GM21367 (cell line): ENCODE data around the gene DRICH1.
"Not testable (repeated sequence)": the region's sequence is repeated elsewhere in the genome, so short reads cannot be mapped to it uniquely, and the experiment has no call there.

ENCODE experiments used
- ATAC-seq: cut with Tn5 transposase; IDR thresholded peaks from one replicate; pipeline ENCODE4 v1.9.1; 2021; ENCODE audit not compliant: unreplicated experiment

DRICH1 gene, protein sequence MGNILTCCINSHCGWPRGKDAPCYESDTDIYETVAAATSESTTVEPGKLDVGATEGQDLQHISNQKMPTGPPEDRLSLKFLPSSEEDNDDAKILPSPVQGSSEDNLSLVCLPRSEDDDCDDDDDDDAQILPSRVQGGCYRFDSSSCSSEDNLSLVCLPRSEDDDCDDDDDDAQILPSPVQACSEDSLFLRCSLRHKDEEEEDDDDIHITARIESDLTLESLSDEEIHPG

DNA sequence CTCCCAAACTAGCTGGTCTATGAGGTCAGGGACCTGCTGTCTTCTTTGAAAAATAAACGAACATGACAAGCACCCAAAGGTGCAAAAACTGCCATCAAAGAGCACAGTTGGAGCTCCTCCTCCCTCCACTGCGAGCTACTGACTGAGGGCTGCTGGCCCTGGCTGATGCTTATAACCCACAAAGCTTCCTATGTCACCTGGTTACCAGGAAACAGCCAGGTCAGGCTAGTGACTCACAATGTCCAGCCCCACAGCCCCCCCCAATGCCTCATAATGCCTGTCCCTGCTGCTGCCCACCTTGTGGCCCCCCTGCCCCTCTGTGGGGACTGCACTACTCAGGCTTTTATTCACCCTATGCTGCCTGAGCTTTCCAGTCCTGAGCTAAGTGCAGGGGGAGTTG, at the start of gene DRICH1:
DRICH1 (minus strand) TSS at position 144 of the 400 bp plus-strand sequence. CDS start 298 bp downstream, outside the sequence.
- ATAC-seq, result no peak

DNA sequence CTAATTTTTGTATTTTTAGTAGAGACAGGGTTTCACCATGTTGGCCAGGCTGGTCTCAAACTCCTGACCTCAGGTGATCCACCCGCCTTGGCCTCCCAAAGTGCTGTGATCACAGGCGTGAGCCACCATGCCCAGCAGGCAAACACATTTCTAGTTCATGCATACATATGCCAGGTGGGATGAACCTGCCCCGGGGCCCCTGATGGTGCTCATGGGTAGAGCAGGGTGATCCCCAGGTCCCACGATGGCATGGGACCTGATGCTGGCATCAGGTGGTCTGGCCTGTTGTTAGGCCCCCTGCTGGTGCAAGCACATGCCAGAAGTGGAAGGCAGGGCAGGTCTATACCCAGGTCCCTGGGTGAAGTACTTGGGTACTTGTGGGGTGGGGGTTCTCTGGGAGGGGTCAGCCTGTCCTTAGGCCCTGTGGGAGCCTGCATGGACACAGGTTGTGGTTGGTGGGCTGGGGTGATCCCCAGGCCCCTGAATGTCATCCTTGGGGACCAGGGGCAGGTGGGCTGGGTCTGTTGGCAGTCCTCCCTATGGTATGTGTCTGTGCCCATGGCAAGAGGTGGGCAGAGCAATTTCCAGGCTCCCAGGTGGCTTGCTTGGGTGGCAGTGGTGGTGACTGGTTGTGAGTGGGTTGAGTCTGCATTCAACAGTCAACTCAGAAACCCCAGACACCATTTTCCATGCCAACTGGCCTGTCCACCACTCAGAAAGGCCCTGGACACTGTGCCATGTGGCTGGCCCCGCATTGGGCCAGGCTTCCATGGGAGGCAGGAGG, 49.1 kb upstream of the DRICH1 start:
- ATAC-seq, result no peak

DNA sequence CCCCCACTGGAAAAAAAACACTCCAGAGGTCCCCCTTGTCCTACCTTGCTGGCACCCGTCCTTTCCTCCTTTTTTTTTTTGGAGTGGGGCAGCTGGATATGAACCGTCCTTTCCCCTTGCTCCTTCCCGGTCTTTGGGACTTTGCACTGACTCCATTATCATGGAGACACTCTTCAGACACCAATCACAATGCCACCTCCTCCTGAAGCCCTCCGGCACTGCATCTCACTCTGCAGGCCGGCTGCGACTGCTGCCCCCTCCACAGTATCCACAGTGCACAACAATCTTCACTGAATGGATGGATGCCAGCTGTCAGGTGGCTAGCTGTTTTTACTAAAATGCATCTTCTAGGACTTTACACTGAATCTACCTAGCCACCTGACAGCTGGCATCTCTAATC, 46.0 kb upstream of the DRICH1 start:
- ATAC-seq, result no peak

DNA sequence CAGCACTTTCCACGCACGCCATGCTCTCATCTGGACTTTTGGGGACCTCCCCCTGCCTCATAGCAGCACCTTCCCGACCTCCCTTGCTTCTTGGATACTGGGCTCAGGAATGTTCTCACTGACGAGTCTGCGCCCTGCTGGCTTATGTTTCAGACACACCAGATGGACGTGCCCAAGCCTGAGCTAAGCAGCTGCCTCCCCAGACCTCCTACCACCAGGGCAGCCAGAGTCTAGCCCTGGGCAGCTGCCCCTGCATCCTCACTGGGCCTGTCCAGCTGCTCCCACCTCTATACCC, 45.5 kb upstream of the DRICH1 start:
- no peak for ATAC-seq

DNA sequence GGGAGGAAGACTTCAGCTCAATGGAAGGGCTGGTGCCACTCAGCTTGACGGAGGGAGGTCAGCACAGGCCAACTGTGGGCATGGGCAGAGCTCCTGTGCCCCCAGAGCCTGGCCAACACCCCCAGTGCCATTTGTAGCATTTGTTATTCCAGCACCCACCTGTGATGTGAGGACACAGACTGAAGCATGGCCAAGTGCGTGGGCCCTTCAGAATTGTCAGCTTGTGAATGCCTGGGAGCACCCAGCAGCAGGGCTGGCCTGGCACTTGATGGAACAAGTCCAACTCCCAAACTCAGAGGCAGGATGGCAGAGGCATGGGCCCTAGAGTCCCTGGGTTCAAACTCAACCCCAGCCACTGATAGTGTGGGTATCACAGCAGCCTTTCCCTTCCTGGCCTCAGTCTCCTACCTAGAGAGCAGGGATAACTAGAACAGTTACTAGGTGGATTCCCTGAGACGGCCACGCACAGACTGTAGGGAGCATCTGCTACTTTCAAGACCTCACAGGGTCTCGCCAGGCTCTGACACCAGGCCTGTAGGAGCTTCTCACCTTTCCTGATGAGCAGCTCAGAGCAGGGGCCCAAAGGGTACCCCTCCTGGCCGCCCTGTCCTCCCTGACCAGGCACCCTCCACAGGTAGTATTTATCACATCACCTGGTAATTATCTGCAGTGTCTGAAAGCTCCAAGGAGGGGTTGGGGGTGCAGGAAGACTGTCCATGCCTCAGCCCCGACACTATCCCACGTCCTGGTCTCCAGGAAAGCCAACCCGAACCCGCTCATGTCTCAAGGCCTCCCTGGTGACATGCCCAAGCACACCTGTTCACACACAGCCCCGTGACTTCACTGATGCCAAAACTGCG, 45.0 kb upstream of the DRICH1 start:
- ATAC-seq, result not testable (repeated sequence)

DNA sequence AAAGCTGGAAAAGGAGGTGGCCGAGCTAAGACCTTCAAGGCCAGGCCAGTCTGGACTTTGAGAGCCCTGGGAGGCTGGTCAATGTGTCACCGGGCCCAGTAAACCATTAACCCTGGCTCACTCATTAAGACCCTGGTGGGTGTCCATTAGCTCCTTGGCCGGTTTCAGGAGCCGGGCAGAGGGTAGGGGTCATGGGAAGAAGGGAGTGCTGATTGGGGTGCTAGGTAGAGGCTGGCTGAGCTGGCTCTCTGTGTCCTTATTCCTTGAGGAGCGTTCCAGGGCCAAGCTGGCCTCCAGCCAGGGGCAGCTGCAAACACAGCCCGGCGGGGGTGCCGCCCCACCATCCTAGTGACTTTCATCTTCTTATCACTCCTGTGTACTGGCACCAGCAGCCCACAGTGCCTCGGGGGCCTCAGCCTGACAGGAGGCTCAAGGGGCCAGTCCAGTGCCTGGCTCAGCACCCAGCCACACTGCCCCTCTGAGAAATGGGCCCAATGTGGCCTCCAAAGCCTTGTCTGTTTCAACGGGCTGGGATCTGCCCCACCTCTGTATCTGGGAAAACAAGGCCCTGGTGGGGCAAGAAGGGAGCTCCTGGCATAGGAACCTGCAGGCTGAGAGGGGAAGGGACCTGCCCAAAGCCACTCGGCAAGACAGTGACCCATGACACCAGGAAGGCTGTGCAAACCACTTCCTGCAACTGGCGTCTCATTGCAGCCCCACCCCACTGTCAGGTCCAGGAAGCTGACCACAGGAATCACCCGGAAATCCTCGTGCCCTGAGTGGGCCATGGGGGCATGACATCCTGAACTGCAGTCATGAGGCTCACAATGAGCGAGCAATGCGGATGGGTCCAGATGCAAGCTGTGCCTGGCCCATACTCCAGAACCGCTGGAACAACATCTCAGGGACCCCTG, 43.6 kb upstream of the DRICH1 start:
- ATAC-seq, result no peak

DNA sequence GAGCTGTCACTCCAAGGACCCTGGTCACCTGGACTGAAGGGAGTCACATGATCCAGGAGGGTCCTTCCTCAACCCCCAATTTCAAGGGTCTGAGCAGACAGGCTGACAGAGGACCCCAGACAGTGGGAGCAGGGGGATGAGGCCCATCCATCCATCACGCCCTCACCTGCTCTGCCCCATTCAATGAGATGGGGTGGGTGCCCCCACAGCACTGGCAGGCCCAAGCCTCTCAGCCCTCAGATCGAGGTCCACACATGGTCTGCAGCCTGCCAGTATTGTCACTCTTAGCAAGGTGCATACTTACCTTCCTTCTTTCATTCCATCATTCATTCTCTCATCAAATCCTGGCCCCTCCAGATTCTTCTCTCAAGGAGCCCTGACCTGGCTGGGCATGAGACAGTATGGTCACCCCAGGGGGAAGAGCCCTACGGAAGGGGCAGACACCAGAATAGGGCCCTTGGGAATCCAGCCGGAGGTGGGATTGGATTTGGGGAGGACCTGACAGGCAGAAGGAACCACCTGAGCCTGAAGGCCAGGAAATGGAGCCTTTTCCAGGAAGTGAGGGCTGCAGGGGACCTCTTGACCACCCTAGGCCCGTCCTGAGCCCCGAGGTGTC, 42.9 kb upstream of the DRICH1 start:
- ATAC-seq, result not testable (repeated sequence)

DNA sequence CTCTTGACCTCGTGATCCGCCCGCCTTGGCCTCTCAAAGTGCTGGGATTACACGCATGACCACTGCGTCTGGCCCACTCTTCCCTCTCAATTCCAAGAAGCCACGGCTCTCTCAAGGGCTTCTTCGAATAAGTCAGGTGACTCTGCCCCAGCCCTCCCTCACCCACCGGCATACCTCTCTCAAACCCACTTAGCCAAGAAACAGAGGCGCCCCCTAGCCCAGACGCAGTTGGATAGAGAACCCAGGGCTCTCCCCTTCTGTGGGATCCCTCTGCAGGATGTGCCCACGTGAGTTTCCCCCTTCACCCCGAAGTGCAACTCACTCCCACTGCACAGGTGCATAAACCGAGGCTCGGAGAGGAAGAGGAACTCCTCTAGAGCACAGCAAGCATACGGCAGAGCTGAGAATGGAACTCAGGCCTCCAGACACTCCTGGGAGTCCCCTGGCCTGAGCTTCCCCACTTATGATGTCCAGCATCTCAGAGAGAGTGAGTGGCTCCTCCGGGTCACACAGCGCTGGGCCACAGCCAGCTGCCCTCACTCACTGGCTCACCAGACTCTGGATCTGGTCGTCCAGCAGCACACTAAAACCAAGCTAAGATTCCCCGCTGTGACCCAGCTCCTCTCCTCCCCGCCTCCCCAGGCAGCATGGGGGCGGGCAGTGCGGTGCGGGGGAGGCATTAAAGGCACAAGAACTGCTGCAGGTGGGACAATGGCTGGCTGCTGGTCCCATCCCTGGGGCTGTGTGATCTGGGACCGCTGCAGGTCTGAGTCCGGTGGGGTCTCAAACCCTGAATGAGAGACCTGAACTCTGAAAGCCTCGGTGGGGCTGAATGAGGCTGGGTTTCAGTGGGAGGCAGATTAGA, 41.9 kb upstream of the DRICH1 start:
- no peak for ATAC-seq

DNA sequence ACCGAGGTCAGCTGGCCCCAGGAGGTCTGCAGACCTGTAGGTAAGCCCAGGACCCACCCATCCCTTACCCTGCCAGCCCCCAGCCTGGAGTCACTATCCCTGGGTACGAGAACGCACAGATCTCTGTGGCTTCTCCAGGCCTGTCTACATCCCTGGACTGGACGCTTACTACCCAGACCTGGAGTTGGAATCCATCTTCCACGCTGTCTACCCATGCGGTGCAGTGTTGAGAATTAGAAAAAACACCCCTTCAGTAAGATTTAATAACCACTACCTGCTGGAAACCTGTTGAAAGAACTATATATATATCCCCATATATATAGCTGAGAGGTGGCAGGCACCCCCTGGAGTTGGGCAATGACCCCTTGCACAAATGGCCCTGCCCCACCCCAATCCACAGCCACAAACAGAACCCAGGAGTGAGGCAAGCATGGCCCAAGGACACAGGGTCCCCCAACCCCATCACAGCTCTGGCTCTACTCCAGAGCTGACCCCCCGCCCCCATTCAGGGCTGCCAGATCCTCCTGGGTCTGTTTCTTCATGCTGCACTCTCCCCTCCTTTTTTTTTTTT, 41.0 kb upstream of the DRICH1 start:
- ATAC-seq, result no peak

DNA sequence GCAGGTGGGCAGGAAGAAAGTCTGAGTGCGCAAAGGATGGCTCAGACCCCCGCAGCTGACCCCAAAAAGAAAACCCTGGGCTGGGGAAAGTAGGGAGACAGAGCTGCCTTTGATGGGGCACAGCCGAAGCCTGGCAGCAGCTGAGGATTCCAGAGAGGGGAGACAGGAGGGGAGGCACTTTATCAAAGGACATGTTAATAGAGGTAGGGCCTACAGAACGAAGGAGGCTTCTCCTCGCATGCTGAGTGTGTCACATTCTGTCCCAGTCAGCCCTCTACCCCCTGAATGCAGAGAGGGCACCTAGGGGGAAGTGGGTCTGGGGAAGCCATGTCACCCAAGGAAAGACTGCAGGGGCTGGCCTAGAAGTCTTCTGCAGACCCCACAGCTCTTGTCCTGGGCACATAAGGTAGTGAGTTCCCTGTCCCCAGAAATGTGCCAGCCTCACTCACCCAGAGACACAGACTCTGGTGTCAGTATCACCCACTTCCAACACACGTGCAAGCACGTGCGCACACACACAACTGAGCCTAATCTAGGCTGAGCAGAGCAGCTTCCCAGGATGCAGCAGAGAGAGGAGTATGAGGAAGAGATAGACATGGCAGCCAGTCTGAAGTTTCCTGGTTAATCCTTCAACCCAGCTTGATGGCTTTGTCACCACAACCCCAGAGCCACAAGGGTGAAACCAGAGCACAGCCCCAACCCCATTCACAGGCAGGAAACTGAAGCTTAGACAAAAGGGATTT, 40.4 kb upstream of the DRICH1 start:
- ATAC-seq, result not testable (repeated sequence)

DNA sequence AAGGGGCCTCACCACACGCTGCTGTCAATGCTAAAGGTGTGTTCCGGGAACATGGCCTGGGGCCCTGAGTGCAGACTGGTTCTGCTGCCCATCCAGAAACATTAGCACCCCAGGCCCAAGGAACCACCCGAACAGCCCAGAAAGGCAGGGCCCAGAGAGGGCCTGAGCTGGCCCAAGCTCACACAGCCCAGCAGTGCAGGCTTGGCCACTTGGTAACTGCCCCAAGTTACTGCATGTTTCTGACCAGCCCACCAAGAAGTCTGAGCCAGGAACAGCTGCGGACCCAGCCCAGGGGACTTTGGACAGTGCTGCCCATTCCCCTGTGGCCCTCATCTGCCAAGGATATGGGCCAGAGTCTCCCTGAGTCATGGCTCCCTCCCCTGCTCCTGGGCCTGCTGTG, 39.3 kb upstream of the DRICH1 start:
- ATAC-seq, result not testable (repeated sequence)

DNA sequence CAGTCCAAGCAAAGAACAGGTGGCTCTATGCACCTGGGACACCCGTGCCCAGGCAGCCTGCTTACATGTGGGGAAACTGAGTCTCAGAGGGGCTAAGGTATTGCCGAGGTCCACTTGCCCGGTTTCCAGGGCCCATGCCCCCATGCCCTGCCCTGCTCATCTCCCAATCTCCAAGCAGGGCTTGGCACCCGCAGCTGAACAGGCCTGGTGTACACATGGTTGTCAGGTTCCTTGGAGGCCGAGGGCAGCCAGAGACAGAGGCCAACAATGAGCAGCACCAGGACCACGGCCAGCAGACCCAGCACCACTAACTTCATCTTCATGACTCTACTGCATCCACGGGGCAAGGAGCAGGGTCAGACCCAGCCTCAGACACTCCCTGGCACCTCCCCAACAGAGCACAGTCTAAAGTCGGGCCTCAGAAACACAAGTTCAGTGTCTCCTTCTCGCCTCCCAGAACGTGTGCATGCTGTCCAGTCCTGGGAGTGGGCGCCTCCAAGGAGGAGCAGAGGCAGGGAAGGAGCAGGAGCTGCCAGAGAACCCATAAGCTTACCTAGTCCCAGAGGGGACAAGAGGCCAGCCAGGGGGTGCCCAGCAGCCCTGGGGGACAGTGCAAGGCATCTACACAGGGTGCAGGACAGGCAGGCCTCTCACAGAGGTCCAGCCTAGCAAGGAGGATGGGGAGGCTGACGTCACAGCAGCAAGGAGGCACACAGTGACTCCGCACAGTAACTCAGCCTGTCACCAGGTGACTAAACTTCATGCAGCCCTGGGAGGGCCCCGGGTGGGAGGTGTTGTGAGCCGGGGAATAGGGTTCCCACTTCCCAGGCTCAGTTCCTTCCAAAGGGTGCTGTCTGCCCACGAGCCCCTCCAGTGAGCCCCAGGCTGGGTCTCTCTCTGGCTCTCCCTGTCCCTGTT, 38.5 kb upstream of the DRICH1 start:
- ATAC-seq, result no peak

DNA sequence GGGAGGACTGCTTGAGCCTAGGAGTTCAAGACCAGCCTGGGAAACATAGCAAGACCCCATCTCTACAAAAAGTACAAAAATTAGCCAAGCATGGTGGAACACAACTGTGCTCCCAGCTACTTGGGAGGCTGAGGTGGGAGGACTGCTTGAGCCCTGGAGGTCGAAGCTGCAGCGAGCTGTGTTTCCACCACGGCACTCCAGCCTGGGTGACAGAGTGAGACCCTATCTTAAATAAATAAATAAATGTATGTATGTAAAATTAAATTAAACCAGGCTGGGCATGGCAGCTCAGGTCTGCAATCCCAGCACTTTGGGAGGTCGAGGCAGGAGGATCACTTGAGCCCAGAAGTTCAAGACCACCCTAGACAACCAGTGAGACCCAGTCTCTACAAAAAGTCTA, 28.3 kb upstream of the DRICH1 start:
- ATAC-seq, result not testable (repeated sequence)

DNA sequence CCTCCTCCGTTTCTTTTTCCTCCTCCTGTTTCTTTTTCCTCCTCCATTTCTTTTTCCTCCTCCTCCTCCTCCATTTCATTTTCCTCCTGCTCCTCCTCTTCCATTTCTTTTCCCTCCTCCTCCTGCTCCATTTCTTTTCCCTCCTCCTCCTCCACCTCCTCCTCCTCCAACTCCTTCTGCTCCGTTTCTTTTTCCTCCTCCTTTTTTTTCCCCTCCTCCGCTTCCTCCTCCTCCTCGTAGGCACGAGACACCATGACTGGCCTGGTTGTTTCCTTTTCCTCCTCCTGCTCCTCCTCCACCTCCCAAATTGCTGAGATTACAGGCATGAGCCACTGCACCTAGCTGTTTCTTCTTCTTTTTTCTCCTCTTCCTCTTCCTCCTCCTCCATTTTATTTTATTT, 25.6 kb upstream of the DRICH1 start:
- no peak for ATAC-seq

DNA sequence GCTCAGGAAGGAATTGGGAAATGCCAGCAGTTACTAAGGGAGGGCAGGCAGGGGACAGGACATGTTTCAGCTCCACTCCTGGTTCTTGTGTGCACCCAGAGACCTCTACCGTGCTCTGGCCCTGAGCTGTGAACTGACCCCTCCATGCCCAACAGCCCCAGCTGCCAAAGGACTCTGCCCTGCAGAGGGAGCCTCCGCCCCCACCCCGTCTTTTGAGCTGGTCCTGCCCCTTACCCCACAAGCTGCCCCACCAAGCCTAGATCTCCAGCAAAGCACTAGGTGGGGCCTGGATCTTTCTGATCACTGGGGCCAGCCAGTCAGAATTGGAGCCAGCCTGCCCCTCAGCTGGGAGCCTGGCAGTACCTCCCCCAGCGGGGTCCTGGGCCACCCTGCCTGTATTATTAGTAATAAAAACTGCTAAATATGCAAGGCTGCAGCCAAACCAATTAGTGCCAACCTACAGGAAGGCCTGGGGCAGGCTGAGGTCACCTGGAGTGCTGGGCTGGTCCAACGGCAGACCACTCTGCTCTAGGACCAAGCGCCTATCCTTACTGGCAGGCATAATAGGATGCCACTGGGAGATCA, 23.9 kb upstream of the DRICH1 start:
- no peak for ATAC-seq

DNA sequence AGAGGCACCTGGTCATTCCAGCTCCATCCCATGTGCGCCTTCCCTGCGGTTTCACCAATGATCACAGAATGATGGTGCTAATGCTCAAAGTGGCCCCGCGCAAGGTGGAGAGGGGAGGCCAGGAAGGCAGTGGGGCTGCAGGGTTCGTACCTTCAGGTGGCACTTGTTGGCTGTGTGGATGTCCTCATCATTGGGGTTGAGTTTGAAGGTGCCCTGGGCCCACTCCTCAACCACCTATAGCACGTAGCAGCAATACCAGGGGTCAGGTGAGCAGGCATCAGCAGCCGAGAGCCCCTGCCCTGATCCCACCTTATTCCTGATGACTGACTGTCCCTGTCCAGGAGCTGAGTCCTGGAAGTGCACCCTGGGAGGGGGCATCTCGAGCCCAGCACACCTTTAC, 20.6 kb upstream of the DRICH1 start:
- no peak for ATAC-seq

DNA sequence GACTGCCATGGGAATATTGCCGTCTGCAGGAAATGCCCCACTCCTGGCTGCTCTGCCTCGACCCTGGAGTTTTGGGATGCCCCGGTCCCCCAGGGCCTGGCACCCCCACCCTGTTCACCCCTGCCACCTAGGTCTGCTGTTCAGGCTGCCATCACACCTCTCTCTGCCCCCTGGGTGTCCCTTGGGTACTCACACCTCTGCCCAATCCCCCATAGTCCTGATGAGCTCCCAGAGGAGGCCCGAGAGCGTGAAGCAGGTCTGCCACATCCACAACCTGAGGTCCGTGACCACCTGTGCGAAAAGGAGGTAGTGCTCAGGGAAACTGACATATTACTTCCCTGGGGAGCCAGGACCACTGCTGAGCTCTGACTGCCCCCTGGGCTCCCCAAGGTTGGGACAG, 20.2 kb upstream of the DRICH1 start:
- ATAC-seq, result no peak
